ENCODE measurements around the gene STRADA.

DNA sequence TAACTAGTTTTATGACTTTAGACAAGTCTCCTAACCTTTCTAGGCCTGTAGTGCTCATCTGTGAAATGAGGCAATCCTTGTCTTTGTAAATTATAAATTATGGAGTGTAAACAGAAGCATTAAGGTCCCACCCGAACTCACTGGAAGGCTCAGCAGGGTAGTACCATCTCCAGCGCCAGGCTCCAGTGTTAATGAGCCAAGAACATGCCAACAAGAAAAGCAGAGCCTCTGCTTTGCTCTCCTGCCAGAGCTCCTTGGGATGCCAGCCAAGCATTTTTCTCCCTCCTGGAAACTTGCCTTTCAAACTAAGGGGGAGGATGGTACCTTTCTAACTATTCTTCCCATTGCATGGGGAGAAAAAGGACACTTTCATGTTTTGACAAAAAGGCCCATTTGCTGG is 56.6 kb downstream of the STRADA start:
- TF ChIP-seq, protein P1, sequence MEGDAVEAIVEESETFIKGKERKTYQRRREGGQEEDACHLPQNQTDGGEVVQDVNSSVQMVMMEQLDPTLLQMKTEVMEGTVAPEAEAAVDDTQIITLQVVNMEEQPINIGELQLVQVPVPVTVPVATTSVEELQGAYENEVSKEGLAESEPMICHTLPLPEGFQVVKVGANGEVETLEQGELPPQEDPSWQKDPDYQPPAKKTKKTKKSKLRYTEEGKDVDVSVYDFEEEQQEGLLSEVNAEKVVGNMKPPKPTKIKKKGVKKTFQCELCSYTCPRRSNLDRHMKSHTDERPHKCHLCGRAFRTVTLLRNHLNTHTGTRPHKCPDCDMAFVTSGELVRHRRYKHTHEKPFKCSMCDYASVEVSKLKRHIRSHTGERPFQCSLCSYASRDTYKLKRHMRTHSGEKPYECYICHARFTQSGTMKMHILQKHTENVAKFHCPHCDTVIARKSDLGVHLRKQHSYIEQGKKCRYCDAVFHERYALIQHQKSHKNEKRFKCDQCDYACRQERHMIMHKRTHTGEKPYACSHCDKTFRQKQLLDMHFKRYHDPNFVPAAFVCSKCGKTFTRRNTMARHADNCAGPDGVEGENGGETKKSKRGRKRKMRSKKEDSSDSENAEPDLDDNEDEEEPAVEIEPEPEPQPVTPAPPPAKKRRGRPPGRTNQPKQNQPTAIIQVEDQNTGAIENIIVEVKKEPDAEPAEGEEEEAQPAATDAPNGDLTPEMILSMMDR (IDR thresholded peaks at IDR 0.05): no peak
- no peak for TF ChIP-seq POLR2A (IDR thresholded peaks at IDR 0.05)
